ENCODE data around the gene CRISPLD2.

DNA sequence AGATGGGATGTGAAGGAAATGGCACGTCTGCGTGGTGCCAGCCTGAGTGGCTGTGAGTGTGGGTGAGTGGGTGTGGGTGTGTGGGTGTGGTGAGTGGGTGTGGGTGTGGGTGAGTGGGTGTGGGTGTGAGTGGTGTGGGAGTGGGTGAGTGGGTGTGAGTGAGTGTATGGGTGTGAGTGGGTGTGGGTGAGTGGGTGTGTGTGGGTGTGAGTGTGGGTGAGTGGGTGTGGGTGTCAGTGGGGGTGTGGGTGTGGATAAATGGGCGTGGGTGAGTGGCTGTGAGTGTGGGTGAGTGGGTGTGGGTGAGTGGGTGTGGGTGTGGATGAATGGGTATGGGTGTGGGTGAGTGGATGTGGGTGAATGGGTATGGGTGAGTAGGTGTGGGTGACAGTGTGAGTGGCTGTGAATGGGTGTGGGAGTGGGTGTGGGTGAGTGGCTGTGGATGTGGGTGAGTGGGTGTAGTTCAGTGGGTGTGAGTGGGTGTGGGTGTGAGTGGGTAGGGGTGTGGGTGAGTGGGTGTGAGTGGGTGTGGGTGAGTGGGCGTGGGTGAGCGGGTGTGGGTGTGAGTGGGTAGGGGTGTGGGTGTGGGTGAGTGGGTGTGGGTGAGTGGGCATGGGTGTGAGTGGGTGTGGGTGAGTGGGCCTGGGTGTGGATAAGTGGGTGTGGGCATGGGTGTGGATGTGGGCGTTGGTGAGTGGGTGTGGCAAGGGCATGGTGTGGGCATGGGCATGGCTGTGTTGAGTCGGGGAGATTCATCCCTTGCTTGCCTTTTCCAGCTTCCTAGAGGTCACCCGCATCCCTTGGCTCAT, 110.7 kb downstream of the CRISPLD2 start:
- TF ChIP-seq, protein P1, sequence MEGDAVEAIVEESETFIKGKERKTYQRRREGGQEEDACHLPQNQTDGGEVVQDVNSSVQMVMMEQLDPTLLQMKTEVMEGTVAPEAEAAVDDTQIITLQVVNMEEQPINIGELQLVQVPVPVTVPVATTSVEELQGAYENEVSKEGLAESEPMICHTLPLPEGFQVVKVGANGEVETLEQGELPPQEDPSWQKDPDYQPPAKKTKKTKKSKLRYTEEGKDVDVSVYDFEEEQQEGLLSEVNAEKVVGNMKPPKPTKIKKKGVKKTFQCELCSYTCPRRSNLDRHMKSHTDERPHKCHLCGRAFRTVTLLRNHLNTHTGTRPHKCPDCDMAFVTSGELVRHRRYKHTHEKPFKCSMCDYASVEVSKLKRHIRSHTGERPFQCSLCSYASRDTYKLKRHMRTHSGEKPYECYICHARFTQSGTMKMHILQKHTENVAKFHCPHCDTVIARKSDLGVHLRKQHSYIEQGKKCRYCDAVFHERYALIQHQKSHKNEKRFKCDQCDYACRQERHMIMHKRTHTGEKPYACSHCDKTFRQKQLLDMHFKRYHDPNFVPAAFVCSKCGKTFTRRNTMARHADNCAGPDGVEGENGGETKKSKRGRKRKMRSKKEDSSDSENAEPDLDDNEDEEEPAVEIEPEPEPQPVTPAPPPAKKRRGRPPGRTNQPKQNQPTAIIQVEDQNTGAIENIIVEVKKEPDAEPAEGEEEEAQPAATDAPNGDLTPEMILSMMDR (IDR thresholded peaks at IDR 0.05; ENCODE audit: insufficient read depth, low read length), result no peak
- TF ChIP-seq POLR2AphosphoS5 (IDR thresholded peaks at IDR 0.05; ENCODE audit: low read depth), result no peak
- TF ChIP-seq, protein P2, sequence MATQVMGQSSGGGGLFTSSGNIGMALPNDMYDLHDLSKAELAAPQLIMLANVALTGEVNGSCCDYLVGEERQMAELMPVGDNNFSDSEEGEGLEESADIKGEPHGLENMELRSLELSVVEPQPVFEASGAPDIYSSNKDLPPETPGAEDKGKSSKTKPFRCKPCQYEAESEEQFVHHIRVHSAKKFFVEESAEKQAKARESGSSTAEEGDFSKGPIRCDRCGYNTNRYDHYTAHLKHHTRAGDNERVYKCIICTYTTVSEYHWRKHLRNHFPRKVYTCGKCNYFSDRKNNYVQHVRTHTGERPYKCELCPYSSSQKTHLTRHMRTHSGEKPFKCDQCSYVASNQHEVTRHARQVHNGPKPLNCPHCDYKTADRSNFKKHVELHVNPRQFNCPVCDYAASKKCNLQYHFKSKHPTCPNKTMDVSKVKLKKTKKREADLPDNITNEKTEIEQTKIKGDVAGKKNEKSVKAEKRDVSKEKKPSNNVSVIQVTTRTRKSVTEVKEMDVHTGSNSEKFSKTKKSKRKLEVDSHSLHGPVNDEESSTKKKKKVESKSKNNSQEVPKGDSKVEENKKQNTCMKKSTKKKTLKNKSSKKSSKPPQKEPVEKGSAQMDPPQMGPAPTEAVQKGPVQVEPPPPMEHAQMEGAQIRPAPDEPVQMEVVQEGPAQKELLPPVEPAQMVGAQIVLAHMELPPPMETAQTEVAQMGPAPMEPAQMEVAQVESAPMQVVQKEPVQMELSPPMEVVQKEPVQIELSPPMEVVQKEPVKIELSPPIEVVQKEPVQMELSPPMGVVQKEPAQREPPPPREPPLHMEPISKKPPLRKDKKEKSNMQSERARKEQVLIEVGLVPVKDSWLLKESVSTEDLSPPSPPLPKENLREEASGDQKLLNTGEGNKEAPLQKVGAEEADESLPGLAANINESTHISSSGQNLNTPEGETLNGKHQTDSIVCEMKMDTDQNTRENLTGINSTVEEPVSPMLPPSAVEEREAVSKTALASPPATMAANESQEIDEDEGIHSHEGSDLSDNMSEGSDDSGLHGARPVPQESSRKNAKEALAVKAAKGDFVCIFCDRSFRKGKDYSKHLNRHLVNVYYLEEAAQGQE (IDR thresholded peaks at IDR 0.05; ENCODE audit: insufficient replicate concordance, low read depth), result no peak
- no peak for TF ChIP-seq GABPA (IDR thresholded peaks at IDR 0.05; ENCODE audit: low read depth)

Data from HL-60 (cell line).